ENCODE measurements around the gene MRPL20. TPM values are rescaled to one million over a fixed set of nuclear protein-coding genes. Genes with fewer than 3 reads are reported as not detected.
"Not testable (repeated sequence)": the region's sequence is repeated elsewhere in the genome, so short reads cannot be mapped to it uniquely, and the experiment has no call there.

The MRPL20 gene
- total and polyA plus RNA-seq, 8 donors = 69.5 to 145 (median 99.8) TPM

DNA sequence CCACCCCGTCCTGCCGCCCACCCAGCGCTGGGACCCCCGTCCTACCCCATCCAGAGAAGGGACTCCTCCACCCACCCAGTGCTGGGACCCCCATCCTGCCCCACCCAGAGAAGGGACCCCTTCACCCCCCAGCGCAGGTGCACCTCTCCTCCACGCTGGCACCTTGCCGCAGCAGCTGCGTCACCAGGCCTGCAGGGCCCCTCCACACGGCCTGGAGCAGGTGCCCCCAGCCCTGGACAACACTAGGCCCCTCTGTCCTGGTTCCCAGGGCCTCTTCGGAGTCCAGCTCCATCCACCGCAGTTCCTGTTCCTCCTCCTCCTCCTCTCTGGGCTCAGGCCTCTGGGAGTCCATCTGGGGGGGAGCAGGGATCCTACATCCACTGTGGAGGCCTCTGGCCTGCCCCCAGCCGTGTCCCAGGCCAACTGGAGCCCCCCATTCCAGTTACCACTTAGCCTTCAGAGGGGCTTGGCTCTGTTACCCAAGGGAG is 13.6 kb upstream of the MRPL20 start:
- H3K4me1 ChIP-seq = peaks cover 0 to 18% of the 10 kb centered on the region in 2 donors
- no peaks in the 10 kb centered on the region for H3K9me3 ChIP-seq
- ATAC-seq = peak; percentile 44
- no peaks in the 10 kb centered on the region for H3K36me3 ChIP-seq
- H3K27ac ChIP-seq = peak overlapping the region; percentile 69 to 77
- intact Hi-C loops (cut with DNase I) = no loop called here
- no peak for DNase-seq
- TF ChIP-seq, protein P1, sequence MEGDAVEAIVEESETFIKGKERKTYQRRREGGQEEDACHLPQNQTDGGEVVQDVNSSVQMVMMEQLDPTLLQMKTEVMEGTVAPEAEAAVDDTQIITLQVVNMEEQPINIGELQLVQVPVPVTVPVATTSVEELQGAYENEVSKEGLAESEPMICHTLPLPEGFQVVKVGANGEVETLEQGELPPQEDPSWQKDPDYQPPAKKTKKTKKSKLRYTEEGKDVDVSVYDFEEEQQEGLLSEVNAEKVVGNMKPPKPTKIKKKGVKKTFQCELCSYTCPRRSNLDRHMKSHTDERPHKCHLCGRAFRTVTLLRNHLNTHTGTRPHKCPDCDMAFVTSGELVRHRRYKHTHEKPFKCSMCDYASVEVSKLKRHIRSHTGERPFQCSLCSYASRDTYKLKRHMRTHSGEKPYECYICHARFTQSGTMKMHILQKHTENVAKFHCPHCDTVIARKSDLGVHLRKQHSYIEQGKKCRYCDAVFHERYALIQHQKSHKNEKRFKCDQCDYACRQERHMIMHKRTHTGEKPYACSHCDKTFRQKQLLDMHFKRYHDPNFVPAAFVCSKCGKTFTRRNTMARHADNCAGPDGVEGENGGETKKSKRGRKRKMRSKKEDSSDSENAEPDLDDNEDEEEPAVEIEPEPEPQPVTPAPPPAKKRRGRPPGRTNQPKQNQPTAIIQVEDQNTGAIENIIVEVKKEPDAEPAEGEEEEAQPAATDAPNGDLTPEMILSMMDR (IDR thresholded peaks at IDR 0.05) = no peak
- peak overlapping the region; percentile 27 to 41 for H3K4me3 ChIP-seq
- peaks cover 0 to 27% of the 10 kb centered on the region in 2 donors for H3K27me3 ChIP-seq

DNA sequence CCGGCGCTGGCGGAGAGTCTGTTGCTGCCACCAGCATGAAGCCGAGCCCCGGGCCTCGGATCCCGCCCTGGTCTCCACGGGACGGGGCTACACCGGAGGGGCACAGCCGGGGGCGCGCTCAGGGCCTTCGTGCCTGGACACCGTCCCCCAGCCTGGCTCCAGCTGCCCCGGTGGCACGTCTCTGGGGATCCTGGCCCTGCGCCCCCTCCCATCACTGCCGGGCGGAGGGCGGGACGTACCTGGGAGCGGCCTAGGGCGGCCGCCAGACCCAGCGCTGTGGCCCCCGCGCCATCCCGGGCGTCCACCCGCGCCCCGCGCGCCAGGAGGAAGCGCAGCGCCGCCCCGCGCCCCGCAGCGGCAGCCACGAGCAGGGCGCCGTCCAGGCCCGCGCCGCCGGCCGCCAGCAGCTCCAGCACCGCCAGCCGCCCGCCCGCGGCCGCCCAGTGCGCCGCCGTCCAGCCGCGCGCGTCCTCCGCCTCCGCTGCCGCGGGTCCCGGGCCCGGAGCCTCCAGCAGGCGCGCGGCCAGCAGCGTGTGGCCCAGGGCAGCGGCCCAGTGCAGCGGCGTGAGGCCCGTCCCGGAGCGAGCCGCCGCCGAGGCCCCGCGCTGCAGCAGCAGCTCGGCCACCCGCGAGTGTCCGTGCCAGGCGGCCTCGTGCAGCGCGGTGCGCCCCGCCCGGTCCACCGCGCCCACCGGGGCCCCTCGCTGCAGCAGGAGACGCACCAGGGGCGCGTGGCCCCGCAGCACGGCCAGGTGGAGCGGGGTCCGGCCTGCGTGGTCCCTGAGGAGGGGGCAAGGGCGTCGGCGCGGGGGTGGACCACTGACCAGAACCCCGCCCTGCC is 12.9 kb upstream of the MRPL20 start:
- Histone ChIP-seq H3K4me3 (peak overlapping the region; percentile 29 to 41), H3K4me1 (peaks cover 0 to 18% of the 10 kb centered on the region in 2 donors), H3K36me3 (no peaks in the 10 kb centered on the region), H3K9me3 (no peaks in the 10 kb centered on the region), H3K27ac (peak overlapping the region; percentile 69 to 77), H3K27me3 (peaks cover 0 to 23% of the 10 kb centered on the region in 2 donors)
- ATAC-seq (peak; percentile 58), DNase-seq (peak in 1 of 4 donors; percentile 82)
- intact Hi-C loops (cut with DNase I) = no loop called here
- TF ChIP-seq, protein P1 (IDR thresholded peaks at IDR 0.05) = no peak

DNA sequence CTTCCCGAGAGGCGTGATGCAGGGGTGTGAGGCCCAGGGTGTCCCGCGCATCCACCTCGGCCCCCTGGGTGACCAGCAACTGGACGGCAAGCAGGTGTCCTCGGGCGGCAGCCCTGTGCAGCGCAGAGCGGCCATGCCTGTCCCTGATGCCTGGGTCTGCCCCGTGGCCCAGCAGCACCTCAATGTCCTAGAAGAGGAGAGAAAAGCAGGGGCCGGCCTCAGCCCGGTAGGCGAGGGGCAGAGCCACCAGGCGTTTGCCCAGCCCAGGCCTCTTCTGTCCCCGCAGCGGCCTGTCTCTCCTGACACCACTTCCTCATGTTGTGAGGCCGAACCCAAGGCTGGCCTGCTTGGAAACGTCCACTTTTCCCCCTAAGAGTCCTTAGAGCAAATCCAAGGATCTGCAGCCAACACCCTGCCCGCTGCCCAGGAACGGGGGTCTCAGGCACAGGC is 12.3 kb upstream of the MRPL20 start:
- intact Hi-C loops (cut with DNase I) = no loop called here
- Histone ChIP-seq H3K27me3 (peaks cover 0 to 23% of the 10 kb centered on the region in 2 donors), H3K9me3 (no peaks in the 10 kb centered on the region), H3K4me1 (peaks cover 0 to 18% of the 10 kb centered on the region in 2 donors), H3K27ac (peak overlapping the region; percentile 47 to 57), H3K36me3 (no peaks in the 10 kb centered on the region), H3K4me3 (peak overlapping the region; percentile 29 to 34)
- TF ChIP-seq, protein P1 (IDR thresholded peaks at IDR 0.05) = no peak
- DNase-seq (peak in 1 of 4 donors; percentile 76), ATAC-seq (peak; percentile 37)

DNA sequence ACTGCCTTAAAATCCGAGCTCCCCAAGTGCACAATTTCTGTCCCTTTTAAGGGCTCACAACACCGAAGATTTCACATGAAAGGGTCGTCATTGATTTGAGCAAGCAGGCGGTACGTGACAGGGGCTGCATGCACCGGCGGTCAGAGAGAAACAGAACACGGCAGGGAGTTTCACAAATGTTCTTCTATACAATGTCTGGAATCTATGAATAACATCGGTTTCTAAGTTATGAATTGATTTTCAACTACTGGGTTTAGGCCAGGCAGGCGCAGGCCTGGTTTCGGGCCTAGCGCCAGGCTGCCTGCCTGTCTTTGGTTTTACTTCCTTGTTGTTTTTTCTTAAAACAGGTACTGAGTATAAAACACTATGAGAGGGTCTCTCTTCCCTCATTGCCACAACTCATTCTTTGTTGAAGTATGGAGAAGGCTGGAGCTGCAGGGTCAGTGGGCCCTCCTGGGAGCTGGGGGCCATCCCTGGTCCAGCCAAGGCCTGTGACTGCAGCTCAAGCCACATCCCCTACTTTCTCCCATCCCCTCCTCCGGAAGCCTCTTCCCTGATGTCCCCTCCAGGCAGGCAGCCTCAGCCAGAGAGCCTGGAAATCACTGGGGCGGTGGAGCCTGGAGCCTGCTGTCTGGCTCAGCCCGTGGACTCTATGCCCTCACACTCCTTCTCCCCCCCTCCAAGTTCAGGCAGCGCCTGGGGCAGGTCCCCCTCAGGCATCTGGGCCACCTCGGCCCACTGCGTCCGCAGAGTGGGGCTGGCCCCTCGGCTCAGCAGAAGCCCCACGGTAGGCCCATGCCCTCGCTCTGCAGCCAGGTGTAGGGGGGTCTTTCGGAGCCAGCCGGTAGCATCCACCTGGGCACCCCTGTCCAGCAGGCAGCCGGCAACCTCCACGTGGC is 11.6 kb upstream of the MRPL20 start:
- peaks cover 0 to 23% of the 10 kb centered on the region in 2 donors for H3K27me3 ChIP-seq
- H3K4me3 ChIP-seq = peak overlapping the region in 1 of 2 donors; percentile 34
- H3K27ac ChIP-seq = no peak overlapping the region
- DNase-seq (peak in 1 of 4 donors; percentile 64), ATAC-seq (no peak)
- no peaks in the 10 kb centered on the region for H3K9me3 ChIP-seq
- no peaks in the 10 kb centered on the region for H3K36me3 ChIP-seq
- intact Hi-C loops (cut with DNase I) = no loop called here
- H3K4me1 ChIP-seq = peaks cover 0 to 18% of the 10 kb centered on the region in 2 donors
- TF ChIP-seq, protein P1 (IDR thresholded peaks at IDR 0.05) = no peak

DNA sequence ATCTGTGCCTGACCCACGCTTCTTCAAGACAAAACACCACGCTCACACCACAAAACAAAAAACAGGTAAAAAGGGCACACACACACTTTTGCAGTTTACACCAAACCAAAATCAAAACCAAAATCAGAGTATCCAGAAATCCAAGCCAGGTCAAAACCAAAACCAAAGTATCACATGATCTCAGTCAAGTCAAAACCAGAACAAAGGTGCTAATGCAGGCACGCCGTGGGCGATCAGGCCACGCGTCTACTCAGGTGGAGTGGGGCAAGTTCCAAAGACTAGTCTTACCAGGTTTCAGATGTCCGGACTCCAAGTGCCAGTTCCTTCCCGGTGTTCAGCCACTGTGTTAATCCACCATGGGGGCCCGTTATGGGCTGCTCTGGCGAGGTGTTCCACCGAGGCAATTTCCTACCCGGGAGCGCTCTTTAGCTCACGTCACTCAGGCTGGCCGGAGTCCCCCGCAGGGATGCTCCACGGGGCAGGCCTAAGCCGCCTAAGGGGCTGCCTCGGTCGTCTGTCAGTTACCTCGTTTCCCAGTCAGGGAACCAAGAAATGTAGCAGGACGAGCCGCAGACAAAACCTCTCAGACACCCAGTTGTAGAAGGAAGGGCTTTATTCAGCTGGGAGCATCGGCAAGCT is 10.9 kb upstream of the MRPL20 start:
- H3K9me3 ChIP-seq; intact Hi-C loops (cut with DNase I); H3K4me3 ChIP-seq; ATAC-seq; H3K27ac ChIP-seq; H3K36me3 ChIP-seq: not testable (repeated sequence)
- DNase-seq = peak in 1 of 4 donors; percentile 67
- peaks cover 0 to 18% of the 10 kb centered on the region in 2 donors for H3K4me1 ChIP-seq
- peaks cover 0 to 23% of the 10 kb centered on the region in 2 donors for H3K27me3 ChIP-seq

DNA sequence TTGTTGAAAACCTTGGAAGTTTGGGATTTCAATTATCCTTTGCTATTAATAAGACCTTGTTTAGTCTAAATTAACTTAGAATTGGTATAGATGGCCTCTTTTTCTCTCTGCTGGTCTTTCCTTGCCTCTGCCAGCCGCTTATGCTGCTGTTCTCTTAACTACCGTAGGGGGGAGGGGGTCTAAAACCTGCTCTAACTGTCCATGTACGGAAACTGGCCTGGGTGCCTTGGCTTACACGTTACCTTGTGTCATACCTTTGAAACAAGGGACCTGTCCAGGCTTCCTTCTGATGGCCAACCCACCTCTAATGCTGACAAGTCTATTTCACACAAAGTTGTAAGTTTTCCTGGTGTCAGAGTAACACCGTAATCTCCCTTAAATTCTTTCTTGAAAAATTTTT is 10.3 kb upstream of the MRPL20 start:
- intact Hi-C loops (cut with DNase I); ATAC-seq; H3K9me3 ChIP-seq; H3K4me3 ChIP-seq; H3K36me3 ChIP-seq; DNase-seq; H3K27ac ChIP-seq: not testable (repeated sequence)
- Histone ChIP-seq H3K27me3 (peaks cover 0 to 23% of the 10 kb centered on the region in 2 donors), H3K4me1 (peaks cover 0 to 18% of the 10 kb centered on the region in 2 donors)

Data from left lung (tissue), 10 donors.